Iris pigment epithelial cell (primary cell): ENCODE data around the gene WDFY1.

Source experiments
- DNase-seq: peaks from one replicate; pipeline ENCODE4 v3.0.0-alpha.2; 2011; ENCODE audit warnings: low read depth

WDFY1 gene

GRCh38 chr2:223957092-223957851 lies 12.1 kb upstream of the WDFY1 start, which contains the start of gene MRPL44:
TSS of gene MRPL44 (plus strand) at chr2:223957463. CDS start at chr2:223957473, 10 bp downstream.
- DNase-seq, result peak; percentile 95

- no peak for DNase-seq
Measured at GRCh38 chr2:223956300-223956699, 11.2 kb upstream of the WDFY1 start.

GRCh38 chr2:223954401-223954800 lies 9.3 kb upstream of the WDFY1 start:
- DNase-seq, result peak; percentile 98

- no peak for DNase-seq
Measured at GRCh38 chr2:223952280-223952968, 7.3 kb upstream of the WDFY1 start.

- no peak for DNase-seq
Measured at GRCh38 chr2:223950448-223951347, 5.6 kb upstream of the WDFY1 start.

GRCh38 chr2:223949241-223949840 lies 4.2 kb upstream of the WDFY1 start:
- DNase-seq, result no peak

GRCh38 chr2:223947711-223948205 lies 2.6 kb upstream of the WDFY1 start:
- no peak for DNase-seq

GRCh38 chr2:223945755-223946154 lies 620 bp upstream of the WDFY1 start:
- no peak for DNase-seq

- peak; percentile 36 for DNase-seq
Measured at GRCh38 chr2:223944166-223944702, 901 bp downstream of the WDFY1 start.

GRCh38 chr2:223943561-223944008 lies 1.6 kb downstream of the WDFY1 start:
- peak; percentile 59 for DNase-seq

- DNase-seq, result no peak
Measured at GRCh38 chr2:223943135-223943534, 2.0 kb downstream of the WDFY1 start.

GRCh38 chr2:223941579-223942277 lies 3.4 kb downstream of the WDFY1 start:
- DNase-seq, result peak; percentile 79

GRCh38 chr2:223939438-223939837 lies 5.7 kb downstream of the WDFY1 start:
- DNase-seq, result peak; percentile 70

- no peak for DNase-seq
Measured at GRCh38 chr2:223937535-223937934, 7.6 kb downstream of the WDFY1 start.

- no peak for DNase-seq
Measured at GRCh38 chr2:223936862-223937326, 8.2 kb downstream of the WDFY1 start.

GRCh38 chr2:223935459-223936125 lies 9.5 kb downstream of the WDFY1 start:
- DNase-seq, result no peak

GRCh38 chr2:223934870-223935269 lies 10.3 kb downstream of the WDFY1 start:
- DNase-seq, result no peak

- DNase-seq, result no peak
Measured at GRCh38 chr2:223932816-223933800, 12.0 kb downstream of the WDFY1 start.
